ENCODE data around the gene PDRG1. TPM values are rescaled to one million over a fixed set of nuclear protein-coding genes. Genes with fewer than 3 reads are reported as not detected.

The PDRG1 gene
- total RNA-seq, 1 experiment from 2014 or later, result 24.3 TPM

DNA sequence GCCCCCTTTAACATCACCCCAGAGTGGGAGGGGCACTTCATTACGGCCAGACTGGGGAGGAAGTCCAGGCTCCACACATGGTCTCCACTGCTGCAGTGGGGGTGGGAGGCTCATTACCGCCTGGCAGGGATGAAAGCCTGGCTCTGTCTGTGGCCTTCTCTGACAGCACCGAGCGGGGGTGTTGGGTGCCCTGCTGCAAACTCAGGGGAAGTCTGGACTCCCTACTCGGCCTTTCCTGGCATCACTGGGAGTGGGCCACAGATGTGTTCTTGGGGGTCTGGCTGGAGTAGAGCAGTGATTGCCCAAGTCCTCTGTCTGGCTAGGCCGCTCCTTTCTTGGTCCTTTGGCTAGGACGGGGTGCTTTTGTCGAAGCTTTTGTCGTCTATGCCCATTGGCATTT lies 54.3 kb downstream of the PDRG1 start:
- BruUV-seq (replicated peaks), result no TSS peak
- Histone ChIP-seq H3K4me3 (ENCODE audit: low read depth, low read length, poor library complexity, severe bottlenecking) (no peak overlapping the region), H3K9me3 (ENCODE audit: low read depth, low read length, poor library complexity, severe bottlenecking) (no peaks in the 10 kb centered on the region), H3K27me3 (replicated peaks; ENCODE audit: insufficient read depth, low read depth, low read length, poor library complexity) (no peaks in the 10 kb centered on the region), H3K36me3 (ENCODE audit: insufficient read depth, low read length, poor library complexity, severe bottlenecking) (no peaks in the 10 kb centered on the region), H3K4me1 (ENCODE audit: insufficient read depth, low read length, poor library complexity, severe bottlenecking) (no peaks in the 10 kb centered on the region), H3K27ac (ENCODE audit: low read depth, low read length, poor library complexity, severe bottlenecking) (no peak overlapping the region)
- TF ChIP-seq, protein P1, sequence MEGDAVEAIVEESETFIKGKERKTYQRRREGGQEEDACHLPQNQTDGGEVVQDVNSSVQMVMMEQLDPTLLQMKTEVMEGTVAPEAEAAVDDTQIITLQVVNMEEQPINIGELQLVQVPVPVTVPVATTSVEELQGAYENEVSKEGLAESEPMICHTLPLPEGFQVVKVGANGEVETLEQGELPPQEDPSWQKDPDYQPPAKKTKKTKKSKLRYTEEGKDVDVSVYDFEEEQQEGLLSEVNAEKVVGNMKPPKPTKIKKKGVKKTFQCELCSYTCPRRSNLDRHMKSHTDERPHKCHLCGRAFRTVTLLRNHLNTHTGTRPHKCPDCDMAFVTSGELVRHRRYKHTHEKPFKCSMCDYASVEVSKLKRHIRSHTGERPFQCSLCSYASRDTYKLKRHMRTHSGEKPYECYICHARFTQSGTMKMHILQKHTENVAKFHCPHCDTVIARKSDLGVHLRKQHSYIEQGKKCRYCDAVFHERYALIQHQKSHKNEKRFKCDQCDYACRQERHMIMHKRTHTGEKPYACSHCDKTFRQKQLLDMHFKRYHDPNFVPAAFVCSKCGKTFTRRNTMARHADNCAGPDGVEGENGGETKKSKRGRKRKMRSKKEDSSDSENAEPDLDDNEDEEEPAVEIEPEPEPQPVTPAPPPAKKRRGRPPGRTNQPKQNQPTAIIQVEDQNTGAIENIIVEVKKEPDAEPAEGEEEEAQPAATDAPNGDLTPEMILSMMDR (conservative IDR thresholded peaks at IDR 0.05; ENCODE audit: low read depth, low read length), result no peak
- intact Hi-C loops (cut with micrococcal nuclease; ENCODE audit: unreplicated experiment), result no loop called here
- CTCF ChIA-PET, result no interaction called here
- no peak for DNase-seq (ENCODE audit: low spot score)
- POLR2A ChIA-PET (ENCODE audit: low non-redundant PET), result no interaction called here

DNA sequence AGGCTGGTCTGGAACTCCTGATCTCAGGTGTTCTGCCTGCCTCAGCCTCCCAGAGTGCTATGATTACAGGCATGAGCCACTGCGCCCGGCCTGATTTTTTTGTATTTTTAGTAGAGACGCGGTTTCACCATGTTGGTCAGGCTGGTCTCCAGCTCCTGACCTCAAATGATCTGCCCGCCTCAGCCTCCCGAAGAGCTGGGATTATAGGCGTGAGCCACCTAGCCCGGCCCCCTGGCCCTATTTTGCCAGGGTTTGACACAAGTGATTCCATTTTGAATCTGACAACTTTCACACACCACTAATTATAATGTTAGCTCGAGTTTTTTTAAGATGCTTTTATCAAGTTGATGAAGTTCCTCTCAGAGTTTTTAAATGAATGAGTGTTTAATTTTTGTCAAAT lies 55.8 kb downstream of the PDRG1 start:
- intact Hi-C loops (cut with micrococcal nuclease; ENCODE audit: unreplicated experiment), result no loop called here
- Histone ChIP-seq H3K27me3 (replicated peaks; ENCODE audit: insufficient read depth, low read depth, low read length, poor library complexity) (no peaks in the 10 kb centered on the region), H3K9me3 (ENCODE audit: low read depth, low read length, poor library complexity, severe bottlenecking) (no peaks in the 10 kb centered on the region), H3K4me3 (ENCODE audit: low read depth, low read length, poor library complexity, severe bottlenecking) (no peak overlapping the region), H3K36me3 (ENCODE audit: insufficient read depth, low read length, poor library complexity, severe bottlenecking) (no peaks in the 10 kb centered on the region), H3K27ac (ENCODE audit: low read depth, low read length, poor library complexity, severe bottlenecking) (no peak overlapping the region), H3K4me1 (ENCODE audit: insufficient read depth, low read length, poor library complexity, severe bottlenecking) (no peaks in the 10 kb centered on the region)
- TF ChIP-seq, protein P1 (conservative IDR thresholded peaks at IDR 0.05; ENCODE audit: low read depth, low read length), result no peak
- TF ChIP-seq EZH2 (IDR thresholded peaks at IDR 0.05; ENCODE audit: borderline replicate concordance, low read depth, low read length, poor library complexity, severe bottlenecking), result no peak
- BruUV-seq (replicated peaks), result no TSS peak
- CTCF ChIA-PET, result no interaction called here
- POLR2A ChIA-PET (ENCODE audit: low non-redundant PET), result no interaction called here
- DNase-seq (ENCODE audit: low spot score), result no peak

DNA sequence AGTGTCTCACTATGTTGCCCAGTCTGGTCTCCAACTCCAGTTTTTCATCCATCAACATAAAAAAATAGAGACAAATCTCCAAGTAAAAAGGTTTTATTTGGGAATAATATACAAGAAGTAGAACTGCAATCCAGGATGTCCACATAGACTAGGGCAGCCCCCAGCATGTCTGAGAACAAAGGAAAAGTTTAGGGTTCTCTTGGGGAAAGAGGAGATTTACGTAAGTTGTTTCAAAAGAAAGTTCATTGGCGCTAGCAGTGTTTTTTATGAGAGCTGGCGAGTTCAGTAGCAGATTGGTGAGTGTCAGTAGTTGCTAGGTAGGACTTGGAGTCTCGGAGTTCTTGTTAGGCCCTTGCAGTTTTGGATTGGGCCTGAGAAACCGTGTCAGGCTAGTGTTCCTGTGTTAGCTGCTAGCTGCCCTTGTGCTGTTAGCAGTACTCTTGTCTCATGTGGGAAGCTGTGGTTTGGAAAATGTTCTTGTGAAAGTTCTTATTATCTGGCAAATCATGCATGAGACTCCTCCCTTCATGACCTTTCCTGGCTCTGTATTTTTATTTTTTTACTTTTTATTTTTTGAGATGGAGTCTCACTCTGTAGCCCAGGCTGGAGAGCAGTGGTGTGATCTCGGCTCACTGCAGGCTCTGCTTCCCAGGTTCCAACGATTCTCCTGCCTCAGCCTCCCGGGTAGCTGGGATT lies 56.7 kb downstream of the PDRG1 start:
- Histone ChIP-seq H3K27me3 (replicated peaks; ENCODE audit: insufficient read depth, low read depth, low read length, poor library complexity) (no peaks in the 10 kb centered on the region), H3K4me3 (ENCODE audit: low read depth, low read length, poor library complexity, severe bottlenecking) (no peak overlapping the region), H3K9me3 (ENCODE audit: low read depth, low read length, poor library complexity, severe bottlenecking) (no peaks in the 10 kb centered on the region), H3K27ac (ENCODE audit: low read depth, low read length, poor library complexity, severe bottlenecking) (no peak overlapping the region), H3K4me1 (ENCODE audit: insufficient read depth, low read length, poor library complexity, severe bottlenecking) (no peaks in the 10 kb centered on the region), H3K36me3 (ENCODE audit: insufficient read depth, low read length, poor library complexity, severe bottlenecking) (no peaks in the 10 kb centered on the region)
- TF ChIP-seq EZH2 (IDR thresholded peaks at IDR 0.05; ENCODE audit: borderline replicate concordance, low read depth, low read length, poor library complexity, severe bottlenecking), result no peak
- TF ChIP-seq, protein P1 (conservative IDR thresholded peaks at IDR 0.05; ENCODE audit: low read depth, low read length), result no peak
- POLR2A ChIA-PET (ENCODE audit: low non-redundant PET), result no interaction called here
- DNase-seq (ENCODE audit: low spot score), result peak; percentile 78
- intact Hi-C loops (cut with micrococcal nuclease; ENCODE audit: unreplicated experiment), result no loop called here
- BruUV-seq (replicated peaks), result no TSS peak
- CTCF ChIA-PET, result no interaction called here

Other genes starting within 250 kb of the PDRG1 start
- 44.5 and 47.8 TPM in 2 replicates for gene BCL2L1, start 229.2 kb downstream of the PDRG1 start, total RNA-seq (2021)
- 187 and 189 TPM in 2 replicates for gene TPX2, start 212.8 kb downstream of the PDRG1 start, total RNA-seq (2021)
- 1.2 and 1.3 TPM in 2 replicates for gene MYLK2, start 132.7 kb downstream of the PDRG1 start, total RNA-seq (2021)
- not detected in 2 replicates for gene FOXS1, start 106.4 kb downstream of the PDRG1 start, total RNA-seq (2021)
- 0.31 TPM in 1 of 2 replicates, not detected in the other for gene DUSP15, start 81.5 kb downstream of the PDRG1 start, total RNA-seq (2021)
- gene TTLL9, start 81.4 kb downstream of the PDRG1 start, total RNA-seq (2021), result not detected in 2 replicates
- gene XKR7, start 16.1 kb upstream of the PDRG1 start, total RNA-seq (2021), result 0.04 TPM in 1 of 2 replicates, not detected in the other
- 0.22 TPM in 1 of 2 replicates, not detected in the other for gene CCM2L, start 58.4 kb upstream of the PDRG1 start, total RNA-seq (2021)
- not detected in 2 replicates for gene HCK, start 100.2 kb upstream of the PDRG1 start, total RNA-seq (2021)
- gene TM9SF4, start 157.7 kb upstream of the PDRG1 start, total RNA-seq (2021), result 54.1 and 54.4 TPM in 2 replicates

Data from A673 (cell line).